Lower leg skin (tissue), 3 donors: ENCODE data around the gene DNAH8.

Experiments used
- POLR2A ChIP-seq, 2 donors: fragments of 450-650 bp; IDR thresholded peaks; one replicate each; pipeline ENCODE4 v1.6.1; 2016 to 2017; ENCODE audit warnings: antibody characterized with exemption in 2 of 2, mild to moderate bottlenecking in 1 of 2, moderate library complexity in 1 of 2
- TF ChIP-seq, protein P1 (sequence below), 3 donors: fragments of 450-650 bp; IDR thresholded peaks; one replicate each; pipeline ENCODE4 v1.5.1; 2016; ENCODE audit warnings: antibody characterized with exemption in 3 of 3, mild to moderate bottlenecking in 3 of 3, moderate library complexity in 2 of 3

DNA sequence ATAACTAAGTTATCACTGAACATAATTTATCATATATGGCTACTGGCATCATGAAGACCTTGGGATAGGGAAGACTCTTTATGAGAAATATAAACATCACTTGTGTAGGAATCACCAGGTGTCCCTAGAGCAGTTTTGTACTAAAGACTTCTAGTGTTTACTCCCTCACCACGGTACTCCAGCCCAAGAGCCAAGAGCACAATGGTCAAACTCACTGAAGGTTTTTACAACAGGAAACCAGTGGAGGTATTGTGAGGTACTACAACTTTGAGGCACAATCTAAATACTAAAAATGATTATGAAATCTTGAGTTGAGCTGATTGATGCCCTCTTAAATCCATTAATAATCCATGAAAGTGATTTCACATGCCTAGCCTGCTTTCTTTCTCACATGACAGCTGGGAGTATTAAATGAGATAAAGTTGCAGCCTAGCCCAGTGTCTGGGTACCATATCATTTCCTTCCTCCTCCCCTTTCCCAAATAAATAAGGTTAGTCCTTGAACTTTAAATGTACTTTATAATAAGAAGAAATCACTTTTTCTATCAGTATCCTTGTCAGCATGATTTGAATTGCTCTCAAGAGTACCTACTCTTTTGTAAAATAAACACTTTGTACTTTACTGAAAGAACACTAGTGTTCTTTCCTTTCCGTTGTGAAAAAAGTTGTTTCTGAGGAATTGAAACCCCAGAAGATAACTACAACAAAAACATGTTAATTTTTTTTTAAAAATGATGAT is 38.7 kb upstream of the DNAH8 start:
- TF ChIP-seq, protein P1, sequence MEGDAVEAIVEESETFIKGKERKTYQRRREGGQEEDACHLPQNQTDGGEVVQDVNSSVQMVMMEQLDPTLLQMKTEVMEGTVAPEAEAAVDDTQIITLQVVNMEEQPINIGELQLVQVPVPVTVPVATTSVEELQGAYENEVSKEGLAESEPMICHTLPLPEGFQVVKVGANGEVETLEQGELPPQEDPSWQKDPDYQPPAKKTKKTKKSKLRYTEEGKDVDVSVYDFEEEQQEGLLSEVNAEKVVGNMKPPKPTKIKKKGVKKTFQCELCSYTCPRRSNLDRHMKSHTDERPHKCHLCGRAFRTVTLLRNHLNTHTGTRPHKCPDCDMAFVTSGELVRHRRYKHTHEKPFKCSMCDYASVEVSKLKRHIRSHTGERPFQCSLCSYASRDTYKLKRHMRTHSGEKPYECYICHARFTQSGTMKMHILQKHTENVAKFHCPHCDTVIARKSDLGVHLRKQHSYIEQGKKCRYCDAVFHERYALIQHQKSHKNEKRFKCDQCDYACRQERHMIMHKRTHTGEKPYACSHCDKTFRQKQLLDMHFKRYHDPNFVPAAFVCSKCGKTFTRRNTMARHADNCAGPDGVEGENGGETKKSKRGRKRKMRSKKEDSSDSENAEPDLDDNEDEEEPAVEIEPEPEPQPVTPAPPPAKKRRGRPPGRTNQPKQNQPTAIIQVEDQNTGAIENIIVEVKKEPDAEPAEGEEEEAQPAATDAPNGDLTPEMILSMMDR (IDR thresholded peaks at IDR 0.05) = no peak
- no peak for TF ChIP-seq POLR2A (IDR thresholded peaks at IDR 0.05)
